IPS DF 4.7 (cell line): ENCODE measurements around the gene TAOK2.
A peak's percentile ranks its signal among the peaks of the same experiment; 100 is the strongest.
"Not testable (repeated sequence)": the region's sequence is repeated elsewhere in the genome, so short reads cannot be mapped to it uniquely, and the experiment has no call there.

ENCODE experiments used
- DNase-seq: peaks from one replicate; pipeline ENCODE4 v3.0.0-alpha.2; 2013; ENCODE audit warnings: low spot score; ENCODE audit errors: extremely low read depth

Gene TAOK2

DNA sequence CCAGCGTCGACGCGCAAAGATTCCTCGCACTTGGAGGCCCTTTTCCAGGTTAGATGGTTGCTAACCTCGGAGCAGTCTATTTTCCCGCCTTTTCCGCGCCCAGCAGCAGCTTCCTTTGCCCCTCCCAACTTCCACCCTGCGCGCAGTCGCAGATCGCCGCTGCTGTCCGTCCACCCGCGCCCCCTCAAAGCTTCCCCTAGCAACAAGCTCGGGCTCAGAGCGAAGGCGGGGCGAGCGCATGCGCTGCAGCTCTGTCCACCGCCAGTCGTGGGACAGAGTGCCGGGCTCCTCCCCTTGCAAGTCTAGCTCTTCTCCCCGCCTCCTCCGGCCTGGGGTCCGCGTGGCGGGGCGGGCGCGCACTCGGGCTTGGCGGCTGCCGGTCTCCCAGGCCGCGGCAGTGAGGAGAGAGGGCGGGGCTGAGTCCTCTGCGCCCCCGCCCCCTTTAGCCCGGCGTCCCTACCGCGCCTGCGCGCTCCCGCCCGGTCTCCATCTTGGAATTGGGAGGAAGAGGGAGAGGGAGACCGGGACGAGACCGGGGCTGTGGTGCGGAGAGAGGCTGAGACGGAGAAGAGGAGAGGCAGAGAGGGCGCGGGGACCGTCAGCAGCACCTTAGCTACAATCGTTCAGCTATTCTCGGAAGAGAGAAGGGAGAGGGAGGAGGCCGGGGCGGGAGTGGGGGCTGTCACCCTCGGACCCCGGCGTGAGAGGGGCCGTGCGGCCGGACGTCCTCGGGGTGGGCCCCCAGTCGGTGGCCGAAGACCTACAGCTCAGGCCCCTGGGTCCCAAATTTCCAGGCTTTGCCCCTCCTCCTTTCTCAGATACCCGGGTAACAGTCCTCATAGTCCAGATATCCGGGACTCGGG is at the start of gene TAOK2:
Gene TAOK2 (plus strand): TSS at position 485 of the 863 bp plus-strand sequence. CDS start 3,905 bp downstream, outside the sequence.
- DNase-seq: no peak

DNA sequence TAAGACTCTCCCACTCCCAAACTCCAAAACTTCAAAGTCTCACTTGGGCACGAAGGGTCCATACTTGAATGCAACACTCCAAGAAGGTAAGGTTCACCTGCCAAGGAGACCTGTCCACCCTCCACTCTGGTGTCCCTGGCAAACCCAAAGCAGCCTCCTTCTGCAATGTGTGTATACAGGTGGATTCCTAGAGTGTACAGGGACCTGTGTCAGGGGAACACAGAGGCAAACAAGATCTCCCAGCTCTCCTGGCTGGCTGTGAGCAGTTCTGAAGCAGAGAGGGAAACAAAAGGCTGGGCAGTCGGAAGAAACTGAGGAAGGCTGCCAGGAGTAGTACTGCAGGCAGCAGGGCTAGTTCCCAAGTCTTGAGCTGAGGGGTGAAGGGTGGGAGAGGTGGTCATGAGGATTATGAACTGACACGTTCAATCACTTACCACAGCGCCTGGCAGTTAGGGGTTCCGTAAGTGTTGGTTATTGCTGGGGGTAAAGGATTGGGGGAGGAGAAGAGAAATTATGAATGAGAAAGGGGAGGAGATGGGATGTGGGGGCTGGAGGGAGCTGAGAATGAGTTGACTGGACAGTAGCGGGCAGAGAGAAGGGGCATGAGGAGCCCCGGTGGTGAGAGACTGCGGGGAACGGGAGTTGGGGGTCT is 48.4 kb upstream of the TAOK2 start:
- DNase-seq: no peak

GRCh38 chr16:29925781-29926710 is 47.6 kb upstream of the TAOK2 start, which contains the start of gene KCTD13:
KCTD13 (minus strand) TSS chr16:29926226; CDS start chr16:29926033, 193 bp downstream.
- DNase-seq: peak; percentile 25

- DNase-seq: no peak
These were observed 47.0 kb upstream of the TAOK2 start for GRCh38 chr16:29926711-29927052.

GRCh38 chr16:29927070-29927905 is 46.4 kb upstream of the TAOK2 start:
- no peak for DNase-seq

- not testable (repeated sequence) for DNase-seq
These were observed 41.9 kb upstream of the TAOK2 start for GRCh38 chr16:29931750-29932149.

- DNase-seq: no peak
These were observed 33.0 kb upstream of the TAOK2 start for GRCh38 chr16:29940656-29941055.

DNA sequence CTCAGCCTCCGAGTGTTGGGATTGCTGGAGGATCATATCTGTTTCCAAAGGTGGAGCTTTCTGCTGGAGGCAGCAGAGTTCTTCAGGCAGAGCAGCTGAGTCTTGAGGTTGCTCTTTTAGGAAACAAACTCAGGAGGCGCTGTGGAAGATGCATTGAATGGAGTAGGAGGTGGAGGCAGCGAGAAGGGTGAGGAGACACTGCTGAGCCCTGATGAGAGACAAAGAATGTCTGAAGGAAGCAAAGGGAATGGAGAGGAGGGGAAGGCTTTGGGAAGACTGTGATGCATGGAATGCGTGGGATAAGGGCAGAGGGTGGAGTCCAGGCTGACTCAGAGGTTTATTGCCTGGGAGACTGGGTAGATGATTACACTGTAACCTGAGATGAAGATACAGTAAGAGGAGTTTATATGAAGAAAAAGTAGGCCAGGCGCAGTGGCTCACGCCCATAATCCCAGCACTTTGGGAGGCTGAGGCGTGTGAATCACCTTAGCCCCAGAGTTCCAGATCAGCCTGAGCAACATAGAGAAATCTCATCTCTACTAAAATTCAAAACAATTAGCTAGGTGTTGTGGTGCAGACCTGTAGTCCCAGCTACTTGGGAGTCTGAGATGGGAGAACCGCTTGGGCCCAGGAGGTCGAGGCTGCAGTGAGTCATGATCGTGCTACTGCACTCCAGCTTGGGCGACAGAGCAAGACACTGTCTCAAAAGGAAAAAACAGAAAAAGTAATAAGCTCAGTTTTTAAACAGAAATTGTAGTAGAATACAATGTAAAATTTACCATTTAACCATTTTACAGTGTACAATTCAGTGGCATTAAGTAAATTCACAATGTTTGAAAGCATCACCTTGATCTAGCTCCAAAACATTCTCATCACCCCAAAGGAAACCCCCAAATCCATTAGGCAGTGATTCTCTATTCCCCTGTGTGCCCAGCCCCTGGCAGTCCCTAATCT is 29.5 kb upstream of the TAOK2 start:
- DNase-seq: no peak

DNA sequence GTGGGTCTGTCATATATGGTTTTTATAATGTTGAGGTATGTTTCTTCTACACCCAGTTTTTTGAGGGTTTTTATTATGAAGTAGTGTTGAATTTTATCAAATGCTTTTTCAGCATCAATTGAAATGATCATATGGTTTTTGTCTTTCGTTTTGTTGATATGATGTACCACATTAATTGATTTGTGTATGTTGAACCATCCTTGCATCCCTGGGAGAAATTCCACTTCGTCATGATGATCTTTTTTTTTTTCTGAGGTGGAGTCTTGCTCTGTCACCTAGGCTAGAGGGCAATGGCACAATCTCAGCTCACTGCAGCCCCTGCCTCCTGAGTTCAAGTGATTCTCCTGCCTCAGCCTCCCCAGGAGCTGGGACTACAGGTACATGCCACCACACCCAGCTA is 25.8 kb upstream of the TAOK2 start:
- no peak for DNase-seq

DNA sequence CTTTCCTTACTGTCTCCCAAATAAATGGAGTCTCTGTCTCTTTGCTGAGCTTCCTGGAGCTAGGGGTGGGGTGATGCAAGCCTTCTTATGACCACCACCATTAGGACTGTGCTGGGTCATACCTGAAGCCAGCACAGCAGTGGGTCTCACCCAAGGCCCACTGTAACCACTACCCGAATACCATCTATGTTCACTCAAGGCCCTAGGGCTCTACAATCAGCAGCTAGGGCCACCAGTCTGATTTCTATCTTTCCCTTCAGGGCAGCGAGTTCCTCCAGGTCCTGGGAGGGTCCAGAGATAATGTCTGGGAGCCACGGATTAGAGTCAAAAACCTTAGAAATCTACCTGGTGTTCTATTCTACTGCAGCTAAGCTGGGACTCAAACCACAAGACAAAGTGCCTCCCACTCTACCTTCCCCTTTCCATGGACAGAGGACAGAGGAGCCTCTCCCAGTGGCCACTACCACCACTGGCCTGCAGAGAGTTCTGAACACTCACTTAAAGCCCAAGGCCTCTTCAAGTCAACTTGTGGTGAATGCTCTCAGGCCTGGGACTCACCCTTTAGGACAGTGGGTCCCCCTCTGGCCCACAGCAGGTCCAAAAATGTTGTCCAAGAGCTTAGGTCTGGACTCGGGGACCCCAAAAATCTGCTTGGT is 22.7 kb upstream of the TAOK2 start:
- no peak for DNase-seq

DNA sequence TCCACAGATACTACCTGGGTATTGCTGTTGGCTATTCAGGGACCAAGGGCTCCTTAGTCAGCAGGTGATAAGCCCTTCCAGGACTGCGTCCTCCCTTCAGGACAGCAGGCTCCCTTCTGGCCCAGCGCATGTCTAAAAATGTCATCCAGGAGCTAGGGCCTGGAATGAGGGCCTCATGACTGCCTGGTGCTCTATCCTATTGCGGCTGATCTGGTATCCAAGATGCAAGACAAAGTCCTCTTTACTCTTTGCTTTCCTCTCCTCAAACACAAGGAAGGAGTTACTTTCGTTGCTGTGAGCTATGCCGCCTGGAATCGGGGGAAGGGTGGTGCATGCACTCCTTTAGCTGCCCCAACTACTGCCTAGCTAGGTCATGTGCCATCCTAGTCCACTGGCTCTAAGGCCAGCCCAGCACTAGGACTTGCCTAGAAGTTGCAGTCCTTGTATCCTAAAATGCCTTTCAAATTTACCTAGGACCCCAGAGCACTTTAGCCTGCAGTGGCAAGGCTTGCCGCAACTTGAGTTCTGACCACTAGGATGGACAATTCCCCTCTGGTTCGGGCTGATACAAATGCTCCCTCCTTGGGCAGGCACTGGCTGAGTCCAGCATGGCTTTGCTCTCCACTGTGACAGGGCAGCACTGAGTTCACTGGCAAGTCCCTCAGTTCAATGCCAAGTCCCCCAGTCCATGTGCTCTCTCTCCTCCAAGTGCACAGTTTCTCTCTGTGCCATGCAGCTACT is 21.9 kb upstream of the TAOK2 start:
- DNase-seq: no peak

GRCh38 chr16:29958756-29959155 is 14.9 kb upstream of the TAOK2 start:
- no peak for DNase-seq

- DNase-seq: no peak
These were observed 14.4 kb upstream of the TAOK2 start for GRCh38 chr16:29959293-29959692.

GRCh38 chr16:29959821-29960220 is 13.8 kb upstream of the TAOK2 start:
- DNase-seq: not testable (repeated sequence)

GRCh38 chr16:29961127-29961478 is 12.6 kb upstream of the TAOK2 start:
- DNase-seq: no peak

GRCh38 chr16:29961479-29962343 is 12.0 kb upstream of the TAOK2 start, which contains the start of gene TMEM219:
TMEM219 (plus strand) TSS chr16:29962079; CDS start chr16:29963144, 1,065 bp downstream.
- peak; percentile 30 for DNase-seq

DNA sequence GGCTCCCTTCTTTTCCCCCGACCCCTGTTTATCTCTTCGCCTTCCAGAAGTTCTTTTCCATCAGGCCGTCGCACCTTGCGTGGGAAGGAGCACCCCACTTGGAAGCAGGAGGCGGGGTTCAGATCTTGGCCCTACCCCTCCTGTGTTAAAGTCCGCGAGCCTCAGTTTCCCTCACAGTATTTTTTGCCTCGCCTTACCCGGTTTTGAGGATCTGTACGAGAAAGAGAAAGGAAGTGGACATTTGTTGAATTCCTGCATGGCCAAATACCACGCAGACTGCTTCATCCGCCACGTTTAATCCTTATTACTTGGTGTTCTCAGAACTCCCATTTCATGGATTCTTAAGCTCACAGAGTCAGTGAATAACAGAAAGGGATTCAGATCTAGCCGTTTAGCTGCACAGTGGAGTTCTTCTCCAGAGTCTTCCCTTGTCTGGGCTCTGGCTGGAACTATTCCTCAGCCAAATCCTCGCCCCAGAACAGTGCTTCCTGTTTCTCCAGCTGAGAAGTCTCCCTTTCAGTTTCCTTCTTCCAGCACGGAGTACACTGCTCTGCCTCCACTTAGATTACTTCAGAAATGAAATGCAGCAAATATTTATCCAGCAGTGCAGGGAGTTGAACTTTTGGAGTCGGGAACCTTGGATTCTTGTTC is 11.2 kb upstream of the TAOK2 start:
- DNase-seq: no peak
